CD4-positive, alpha-beta T cell treated with Interleukin-17A for 4 hours (primary cell): ENCODE measurements around the gene IL1RL2.

Experiments
- DNase-seq: peaks from one replicate; pipeline ENCODE4 v3.0.0-alpha.2; 2020; ENCODE audit warnings: mixed read lengths

Gene IL1RL2

GRCh38 chr2:102186791-102187495 is at the start of gene IL1RL2:
TSS of gene IL1RL2 (plus strand) at chr2:102187023. CDS start at chr2:102187868, 845 bp downstream.
- DNase-seq, result peak; percentile 3

GRCh38 chr2:102137138-102137537 is 49.7 kb upstream of the IL1RL2 start:
- no peak for DNase-seq

DNA sequence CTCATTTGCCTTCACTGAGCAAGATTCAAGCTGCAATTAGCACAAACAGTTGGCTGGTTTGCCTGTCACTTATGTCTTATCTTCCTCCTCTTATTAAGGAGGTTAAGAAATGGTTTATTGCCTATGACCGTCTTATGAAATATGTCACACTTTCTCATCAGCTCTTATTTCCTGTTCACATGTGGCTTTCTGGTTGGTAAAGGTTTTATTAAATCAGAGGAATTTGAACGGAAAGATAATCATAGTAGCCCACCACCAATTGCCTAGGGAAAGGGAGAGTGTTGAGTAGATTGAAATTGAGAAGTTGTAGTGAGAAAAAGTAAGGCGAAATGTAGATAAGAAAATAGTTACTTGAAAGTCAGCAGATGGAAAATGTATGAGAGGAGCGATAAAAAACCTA is 48.5 kb upstream of the IL1RL2 start:
- DNase-seq, result no peak

DNA sequence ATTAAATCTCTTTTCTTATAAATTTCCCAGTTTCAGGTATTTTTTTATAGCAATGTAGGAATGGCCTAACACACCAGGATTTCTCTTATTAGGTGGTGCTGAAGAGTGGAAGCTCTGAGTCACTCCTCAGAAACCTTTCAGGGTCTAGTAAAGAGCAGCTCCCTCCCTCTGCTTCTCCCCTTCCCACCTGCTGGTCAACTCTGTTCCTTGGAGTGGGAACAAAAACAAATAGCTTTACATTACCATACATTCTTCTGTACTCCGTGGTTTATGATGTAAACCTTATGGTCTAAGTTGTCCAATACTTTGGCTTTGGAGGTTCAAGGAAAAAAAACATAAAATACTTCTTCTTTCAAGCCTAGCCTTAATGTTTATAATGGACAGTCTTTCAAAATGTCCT is 47.0 kb upstream of the IL1RL2 start:
- DNase-seq, result no peak

- DNase-seq, result no peak
Observed at GRCh38 chr2:102140377-102140776, 46.4 kb upstream of the IL1RL2 start.

DNA sequence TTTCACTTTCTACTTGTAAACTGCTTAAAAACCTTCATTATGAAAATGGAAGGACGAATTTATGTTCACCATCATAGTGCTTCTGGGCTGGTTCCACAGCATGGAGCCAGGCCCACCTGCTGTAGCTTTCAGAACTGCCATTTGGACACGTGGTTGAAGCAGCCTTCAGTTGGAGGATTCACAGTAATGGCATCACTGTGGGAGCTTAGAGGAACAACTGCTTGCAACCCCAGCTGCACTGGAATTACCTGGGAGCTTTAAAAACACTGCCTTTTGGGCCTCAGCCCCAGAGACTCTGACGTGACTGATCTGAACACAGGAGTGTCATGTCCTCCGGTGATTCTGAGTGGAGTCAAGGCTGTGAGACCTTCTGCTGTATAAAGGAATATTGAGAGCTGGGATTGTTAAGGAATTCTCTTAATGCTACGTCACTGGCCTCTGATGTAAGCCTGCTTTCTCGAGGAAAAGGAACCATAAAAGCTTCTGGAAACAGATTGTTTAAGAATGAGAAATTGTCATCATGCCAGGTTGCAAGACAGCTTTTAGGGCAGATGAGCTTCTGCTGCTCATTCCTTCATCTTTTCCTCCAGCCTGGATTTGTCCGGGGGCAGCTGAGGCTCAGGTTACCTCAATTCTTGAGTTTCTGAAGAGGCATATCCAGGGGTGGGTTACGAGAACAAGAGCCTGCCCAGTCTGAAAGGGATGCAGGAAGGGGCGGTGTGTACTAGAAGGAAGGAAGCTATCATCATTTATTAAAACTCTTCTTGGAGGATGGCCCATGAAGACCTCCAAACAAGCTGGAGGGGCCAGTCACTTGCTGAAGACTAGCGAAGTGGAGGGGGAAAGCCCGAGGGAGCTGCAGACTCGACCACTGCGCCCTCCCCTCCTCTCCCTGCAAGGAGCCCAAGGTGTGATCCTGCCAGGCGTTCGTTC is 45.5 kb upstream of the IL1RL2 start:
- DNase-seq, result no peak

DNA sequence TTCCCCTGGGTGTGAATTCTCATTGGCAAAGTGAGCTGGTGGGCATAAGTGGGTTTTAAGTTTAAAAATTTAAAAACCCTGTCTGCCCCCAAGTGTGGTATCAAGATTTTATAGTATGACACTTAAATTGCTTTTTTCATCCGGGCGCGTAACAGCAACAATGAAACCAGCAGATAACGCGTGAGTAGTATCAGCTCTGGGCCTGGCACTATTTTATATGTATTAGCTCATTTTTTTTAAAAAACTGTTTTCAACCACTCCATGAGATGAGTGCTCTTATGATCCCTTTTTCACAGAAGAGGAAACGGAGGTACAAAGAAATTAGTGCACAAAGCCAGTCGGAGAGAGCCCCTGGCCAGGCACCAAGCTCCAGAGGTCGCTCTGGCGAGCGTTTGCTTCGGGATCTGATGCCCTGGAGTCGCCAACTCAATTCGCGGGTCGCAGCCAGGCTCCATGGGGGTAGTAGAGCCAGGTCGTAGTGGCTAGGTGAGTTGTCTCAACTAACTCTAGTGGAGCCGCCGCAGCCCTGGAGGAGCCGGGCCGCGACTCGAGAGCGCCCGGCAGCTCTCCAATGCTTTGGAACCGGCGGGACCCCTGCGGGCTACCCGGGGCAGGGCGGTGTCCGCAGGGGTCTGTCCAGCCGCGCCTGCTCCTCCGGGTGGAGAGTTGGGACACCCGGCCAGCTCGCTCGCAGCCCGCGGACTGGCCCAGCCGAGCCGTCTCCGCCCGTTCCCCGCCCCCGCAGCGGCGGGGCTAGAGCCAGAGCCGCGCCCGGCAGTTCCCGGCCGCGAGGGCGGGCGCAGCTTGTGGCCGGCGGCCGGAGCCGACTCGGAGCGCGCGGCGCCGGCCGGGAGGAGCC is 44.6 kb upstream of the IL1RL2 start, which contains the start of gene IL1R1:
IL1R1 (plus strand) TSS at position 777 of the 859 bp plus-strand sequence. CDS start 14,979 bp downstream, outside the sequence.
- DNase-seq, result no peak

- DNase-seq, result peak; percentile 4
Observed at GRCh38 chr2:102142829-102143449, 43.9 kb upstream of the IL1RL2 start.

- no peak for DNase-seq
Observed at GRCh38 chr2:102143450-102143985, 43.3 kb upstream of the IL1RL2 start.

DNA sequence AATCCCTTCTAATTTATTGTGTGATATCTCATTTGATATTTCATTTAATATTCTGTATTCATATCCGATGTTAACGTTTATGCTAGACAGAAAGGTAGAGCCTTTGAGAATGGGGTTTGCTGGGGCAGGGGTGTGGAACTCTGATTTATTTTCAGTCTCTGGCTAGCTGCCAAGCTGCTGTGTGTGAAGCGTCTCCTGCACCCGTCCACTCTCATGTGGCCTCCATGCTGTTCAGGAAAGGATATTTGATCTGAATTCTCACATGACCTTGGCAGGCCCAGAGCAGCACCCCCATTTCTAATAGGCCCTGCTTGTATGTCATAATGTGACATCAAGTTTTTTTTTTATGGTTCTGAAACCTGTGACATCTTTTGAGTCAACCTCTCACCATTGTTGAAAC is 42.7 kb upstream of the IL1RL2 start:
- DNase-seq, result no peak

- no peak for DNase-seq
Observed at GRCh38 chr2:102145107-102145506, 41.7 kb upstream of the IL1RL2 start.

- no peak for DNase-seq
Observed at GRCh38 chr2:102145934-102146333, 40.9 kb upstream of the IL1RL2 start.

DNA sequence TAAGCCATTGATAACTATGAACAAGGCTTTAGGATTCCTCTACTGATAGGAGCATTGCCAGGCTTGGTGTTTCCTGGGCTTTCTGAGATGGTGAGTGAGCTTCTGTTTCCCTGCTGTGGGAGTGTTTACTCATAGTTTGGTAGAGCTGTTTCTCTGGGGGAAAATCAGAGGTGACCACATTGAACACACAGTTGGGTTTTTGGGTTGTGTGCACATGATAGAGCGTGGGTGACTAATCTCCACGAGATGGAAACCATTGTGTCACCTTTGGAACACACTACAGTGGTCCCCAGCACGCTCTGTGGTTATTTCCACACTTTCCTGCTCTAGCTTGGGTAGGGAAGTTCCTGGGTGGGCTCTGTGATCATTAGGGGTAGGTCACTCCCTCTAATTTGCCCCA is 38.9 kb upstream of the IL1RL2 start:
- no peak for DNase-seq

- no peak for DNase-seq
Observed at GRCh38 chr2:102149243-102149642, 37.6 kb upstream of the IL1RL2 start.

GRCh38 chr2:102149644-102150455 is 37.0 kb upstream of the IL1RL2 start:
- DNase-seq, result no peak

DNA sequence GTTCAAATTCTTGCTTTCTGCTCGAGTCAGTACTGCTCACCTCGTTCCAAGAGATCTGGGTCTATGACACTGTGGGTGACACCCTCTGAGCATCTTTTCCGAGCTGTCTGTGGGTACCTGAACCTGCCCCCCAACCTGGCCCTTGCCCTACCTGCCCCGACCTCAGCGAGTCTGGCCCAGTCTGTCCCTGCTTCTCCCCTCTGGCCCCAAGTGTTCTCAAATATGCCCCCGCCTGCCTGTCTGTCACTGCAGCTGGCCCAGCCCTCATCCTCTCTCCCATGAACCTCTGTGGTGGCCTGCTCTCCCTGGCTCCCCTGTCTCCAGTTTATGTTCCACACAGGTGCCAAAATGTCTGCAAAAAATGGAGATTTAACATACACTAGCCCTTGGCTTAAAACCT is 32.5 kb upstream of the IL1RL2 start:
- no peak for DNase-seq

- DNase-seq, result no peak
Observed at GRCh38 chr2:102154946-102155702, 31.7 kb upstream of the IL1RL2 start.

GRCh38 chr2:102155703-102156515 is 30.9 kb upstream of the IL1RL2 start:
- DNase-seq, result no peak

GRCh38 chr2:102158011-102158755 is 28.6 kb upstream of the IL1RL2 start:
- no peak for DNase-seq
